Endothelial cell of umbilical vein (primary cell): ENCODE results near the gene LDHAL6B. TPM values are rescaled to one million over a fixed set of nuclear protein-coding genes. Genes with fewer than 3 reads are reported as not detected.

Experiments
- BruUV-seq: library from RNA; stranded (reverse); fragments of 400-500 nt; replicated peaks from 2 replicates; lab custom pipeline; 2021; lab: Mats Ljungman, UMichigan
- CTCF ChIA-PET: fragments of 300-600, 350-600 bp; sonication (Branson Sonifier 250); formaldehyde crosslinking; loops from one replicate; lab custom pipeline; 2021; ENCODE audit warnings: antibody characterized with exemption, inconsistent platforms; lab: Charles Lee
- POLR2A ChIA-PET: fragments of 300-600, 350-600 bp; sonication (Branson Sonifier 250); formaldehyde crosslinking; loops from one replicate; lab custom pipeline; 2021; ENCODE audit warnings: antibody characterized with exemption, inconsistent platforms; lab: Charles Lee
- DNase-seq: peaks from one replicate; pipeline ENCODE4 v3.0.0-alpha.2; 2011; ENCODE audit warnings: low read depth, low spot score
- FAIRE-seq: peaks from 2 replicates; lab custom pipeline; 2011; peaks lifted over from hg19 to GRCh38; lab: Jason Lieb, UNC
- H2AFZ ChIP-seq: 2 replicates; pipeline ENCODE4 v1.6.0; 2012; ENCODE audit warnings: low read depth, low read length, control low read depth, inconsistent platforms
- H3K27ac ChIP-seq: 2 replicates; pipeline ENCODE4 v1.5.1; 2011; ENCODE audit warnings: low read depth, mild to moderate bottlenecking, control low read depth, low read length, moderate library complexity; ENCODE audit not compliant: insufficient read depth
- H3K27me3 ChIP-seq, 2 experiments: 2 replicates each; pipeline versions ENCODE4 v1.6.0 to v1.6.1; 2011; ENCODE audit warnings: low read length in 2 of 2, mixed read lengths in 1 of 2; ENCODE audit not compliant: control insufficient read depth in 2 of 2, insufficient read depth in 2 of 2
- H3K36me3 ChIP-seq, 2 experiments: 2 replicates in 1 of 2; 3 replicates in 1 of 2; pipeline ENCODE4 v1.5.1; 2011; ENCODE audit warnings: low read length in 2 of 2, mild to moderate bottlenecking in 1 of 2, moderate library complexity in 1 of 2; ENCODE audit not compliant: control insufficient read depth in 2 of 2, insufficient read depth in 2 of 2; ENCODE audit errors: extremely low read depth in 1 of 2
- H3K4me1 ChIP-seq: 3 replicates; pipeline ENCODE4 v1.5.1; 2011; ENCODE audit warnings: mild to moderate bottlenecking, low read length; ENCODE audit not compliant: control insufficient read depth, insufficient read depth; ENCODE audit errors: extremely low read depth
- H3K4me2 ChIP-seq: 2 replicates; pipeline ENCODE4 v1.6.1; 2011; ENCODE audit warnings: low read length, control low read depth, mixed read lengths; ENCODE audit not compliant: insufficient read depth
- H3K4me3 ChIP-seq, 3 experiments: fragments of 200-600 bp in 1 of 3; sonication (generic), shearing (Covaris generic) in 1 of 3; replicated peaks in 1 of 3; 2 replicates each; pipeline ENCODE4 v1.5.1; 2011 to 2016; ENCODE audit warnings: control low read depth in 3 of 3, low read length in 3 of 3, mild to moderate bottlenecking in 2 of 3, inconsistent platforms in 1 of 3, low read depth in 1 of 3, moderate library complexity in 1 of 3; ENCODE audit not compliant: insufficient read depth in 1 of 3
- H3K79me2 ChIP-seq: 2 replicates; pipeline ENCODE4 v1.6.0; 2012; ENCODE audit warnings: low read length, inconsistent platforms; ENCODE audit not compliant: control insufficient read depth, insufficient read depth
- H3K9ac ChIP-seq: replicated peaks from 2 replicates; pipeline ENCODE3; 2011; ENCODE audit warnings: low read length, control low read depth; ENCODE audit not compliant: insufficient read depth; ENCODE audit errors: extremely low read depth
- H3K9me1 ChIP-seq: replicated peaks from 3 replicates; pipeline ENCODE4 v1.6.0; 2011; ENCODE audit warnings: mild to moderate bottlenecking, low read length; ENCODE audit not compliant: control insufficient read depth, insufficient read depth; ENCODE audit errors: extremely low read depth
- H3K9me3 ChIP-seq: replicated peaks from 2 replicates; pipeline ENCODE4 v1.5.1; 2012; ENCODE audit warnings: low read length, inconsistent platforms; ENCODE audit not compliant: control insufficient read depth, insufficient read depth
- H4K20me1 ChIP-seq: replicated peaks from 2 replicates; pipeline ENCODE3; 2011; ENCODE audit warnings: mild to moderate bottlenecking, low read length; ENCODE audit not compliant: control insufficient read depth, insufficient read depth; ENCODE audit errors: extremely low read depth
- EZH2 ChIP-seq: IDR thresholded peaks from 2 replicates; pipeline ENCODE4 v1.6.1; 2012; ENCODE audit warnings: borderline replicate concordance, low read depth, mild to moderate bottlenecking, moderate library complexity, low read length, inconsistent platforms; ENCODE audit not compliant: severe bottlenecking
- GATA2 ChIP-seq: IDR thresholded peaks from 2 replicates; pipeline ENCODE4 v1.7.0; 2011; ENCODE audit warnings: low read depth, mild to moderate bottlenecking, moderate library complexity, mixed read lengths, low read length; ENCODE audit not compliant: insufficient read length, insufficient read depth
- JUN ChIP-seq: IDR thresholded peaks from 2 replicates; pipeline ENCODE4 v1.6.1; 2011; ENCODE audit warnings: borderline replicate concordance, low read depth; ENCODE audit not compliant: insufficient read length, insufficient read depth
- MYC ChIP-seq: IDR thresholded peaks from one replicate; pipeline ENCODE4 v1.6.1; 2011; ENCODE audit warnings: mild to moderate bottlenecking, low read depth, low read length
- POLR2A ChIP-seq: IDR thresholded peaks from 2 replicates; pipeline ENCODE4 v1.6.1; 2012; ENCODE audit warnings: low read depth, mild to moderate bottlenecking, control low read depth, low read length
- dilution Hi-C: fragments of 300-500 bp; cut with MboI; formaldehyde crosslinking; loops from one replicate; pipeline ENCODE4 v1.15.0; 2019; ENCODE audit warnings: low sequenced_read_pairs; ENCODE audit not compliant: extremely low pct_ligation_motif_present
- intact Hi-C: fragments of 100-400 bp; cut with micrococcal nuclease; formaldehyde crosslinking; loops from one replicate; pipeline ENCODE4 v1.10.0; 2022
- polyA plus RNA-seq, 4 experiments: library from polyadenylated mRNA; depleted of rRNA in 3 of 4; stranded (reverse) in 3 of 4; unstranded in 1 of 4; fragments of >200 nt; gene quantifications; 2 replicates each; pipeline versions ENCODE4 v1.2.1 to v1.2.3, GENCODE V29; 2011 to 2012; ENCODE audit warnings: missing spikeins in 1 of 4
- total RNA-seq: library from RNA; stranded (reverse); gene quantifications from 2 replicates; pipeline ENCODE4 v1.2.3, GENCODE V29; 2021
- TF ChIP-seq, protein P1 (sequence below): IDR thresholded peaks from 2 replicates; pipeline ENCODE4 v1.6.1; 2011; ENCODE audit not compliant: insufficient read depth, insufficient read length
- TF ChIP-seq, protein P2 (sequence below), 2 donors: IDR thresholded peaks; 1 replicate in 1 of 2; 2 replicates in 1 of 2; pipeline ENCODE4 v1.5.1; 2011; ENCODE audit warnings: low read length in 2 of 2, mild to moderate bottlenecking in 2 of 2, moderate library complexity in 2 of 2, control low read depth in 1 of 2, inconsistent platforms in 1 of 2, low read depth in 1 of 2; ENCODE audit not compliant: insufficient read depth in 1 of 2; ENCODE audit errors: extremely low read depth in 1 of 2

The LDHAL6B gene
- total and polyA plus RNA-seq, 2 donors (not counting 3 experiments of a cell fraction or from before 2014, with no cell fraction given), result not detected

DNA sequence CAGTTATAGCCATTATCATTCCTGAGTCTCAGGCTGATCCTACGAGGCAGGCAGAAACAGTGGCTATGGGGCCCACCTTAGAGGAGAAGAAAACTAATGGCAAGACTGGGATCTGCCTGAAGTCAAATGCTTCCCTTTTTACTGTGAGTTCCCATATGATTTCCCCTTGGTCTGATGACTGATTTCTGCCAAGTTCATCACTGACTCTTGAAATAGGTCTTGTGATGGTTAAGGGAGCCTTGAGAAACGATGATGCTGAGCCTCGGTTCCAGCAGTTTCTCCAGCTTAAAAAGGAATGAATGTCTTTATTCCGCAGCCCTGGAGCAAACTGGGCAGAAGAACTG is 29.4 kb upstream of the LDHAL6B start:
- H2AFZ ChIP-seq, result no peak overlapping the region
- H3K27ac ChIP-seq, result no peak overlapping the region
- no peaks in the 10 kb centered on the region for H3K79me2 ChIP-seq
- TF ChIP-seq EZH2 (no peak), POLR2A (no peak), JUN (no peak), MYC (no peak), GATA2 (no peak)
- TF ChIP-seq, protein P1, sequence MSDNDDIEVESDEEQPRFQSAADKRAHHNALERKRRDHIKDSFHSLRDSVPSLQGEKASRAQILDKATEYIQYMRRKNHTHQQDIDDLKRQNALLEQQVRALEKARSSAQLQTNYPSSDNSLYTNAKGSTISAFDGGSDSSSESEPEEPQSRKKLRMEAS, result no peak
- TF ChIP-seq, protein P2, sequence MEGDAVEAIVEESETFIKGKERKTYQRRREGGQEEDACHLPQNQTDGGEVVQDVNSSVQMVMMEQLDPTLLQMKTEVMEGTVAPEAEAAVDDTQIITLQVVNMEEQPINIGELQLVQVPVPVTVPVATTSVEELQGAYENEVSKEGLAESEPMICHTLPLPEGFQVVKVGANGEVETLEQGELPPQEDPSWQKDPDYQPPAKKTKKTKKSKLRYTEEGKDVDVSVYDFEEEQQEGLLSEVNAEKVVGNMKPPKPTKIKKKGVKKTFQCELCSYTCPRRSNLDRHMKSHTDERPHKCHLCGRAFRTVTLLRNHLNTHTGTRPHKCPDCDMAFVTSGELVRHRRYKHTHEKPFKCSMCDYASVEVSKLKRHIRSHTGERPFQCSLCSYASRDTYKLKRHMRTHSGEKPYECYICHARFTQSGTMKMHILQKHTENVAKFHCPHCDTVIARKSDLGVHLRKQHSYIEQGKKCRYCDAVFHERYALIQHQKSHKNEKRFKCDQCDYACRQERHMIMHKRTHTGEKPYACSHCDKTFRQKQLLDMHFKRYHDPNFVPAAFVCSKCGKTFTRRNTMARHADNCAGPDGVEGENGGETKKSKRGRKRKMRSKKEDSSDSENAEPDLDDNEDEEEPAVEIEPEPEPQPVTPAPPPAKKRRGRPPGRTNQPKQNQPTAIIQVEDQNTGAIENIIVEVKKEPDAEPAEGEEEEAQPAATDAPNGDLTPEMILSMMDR (IDR thresholded peaks at IDR 0.05; ENCODE audit: extremely low read depth in 1 of 2, insufficient read depth in 1 of 2, low read depth in 1 of 2, low read length in 2 of 2), result no peak
- no peak overlapping the region for H3K4me3 ChIP-seq
- no peak overlapping the region for H3K4me2 ChIP-seq
- peaks cover 21% of the 10 kb centered on the region for H3K4me1 ChIP-seq
- H3K9ac ChIP-seq, result no peak overlapping the region
- no peaks in the 10 kb centered on the region for H3K9me1 ChIP-seq
- peaks cover 2% of the 10 kb centered on the region for H3K9me3 ChIP-seq
- H4K20me1 ChIP-seq, result no peaks in the 10 kb centered on the region
- intact Hi-C loops (no loop called here), dilution Hi-C loops (no loop called here)
- ChIA-PET POLR2A (no interaction called here), CTCF (no interaction called here)
- BruUV-seq, result no TSS peak
- DNase-seq (no peak), FAIRE-seq (no peak)
- H3K27me3 ChIP-seq, result no peaks in the 10 kb centered on the region
- H3K36me3 ChIP-seq, result peaks cover 9% of the 10 kb centered on the region in 2 experiments
